Effector memory CD4-positive, alpha-beta T cell (primary cell): ENCODE data around the gene IVL.

Experiments
- DNase-seq, 3 donors: peaks; one replicate each; pipeline ENCODE4 v3.0.0-alpha.2; 2020
- H3K27ac ChIP-seq: 2 replicates; pipeline ENCODE4 v1.7.0; 2013; ENCODE audit warnings: mild to moderate bottlenecking, low read length, moderate library complexity; ENCODE audit not compliant: insufficient read depth, poor library complexity, severe bottlenecking
- H3K27me3 ChIP-seq: replicated peaks from 2 replicates; pipeline ENCODE4 v1.7.0; 2013; ENCODE audit warnings: mild to moderate bottlenecking, low read length; ENCODE audit not compliant: insufficient read depth, control insufficient read depth, poor library complexity, severe bottlenecking
- H3K36me3 ChIP-seq: 2 replicates; pipeline ENCODE4 v1.7.0; 2013; ENCODE audit warnings: mild to moderate bottlenecking, low read length, moderate library complexity; ENCODE audit not compliant: control insufficient read depth, insufficient read depth
- H3K4me1 ChIP-seq: 2 replicates; pipeline ENCODE4 v1.7.0; 2013; ENCODE audit warnings: low read length, mild to moderate bottlenecking; ENCODE audit not compliant: control insufficient read depth, insufficient read depth, poor library complexity, severe bottlenecking
- H3K4me3 ChIP-seq: 2 replicates; pipeline ENCODE4 v1.7.0; 2013; ENCODE audit warnings: low read length, low read depth, mild to moderate bottlenecking; ENCODE audit not compliant: insufficient read depth, poor library complexity, severe bottlenecking
- H3K9me3 ChIP-seq: 2 replicates; pipeline ENCODE4 v1.7.0; 2013; ENCODE audit warnings: mild to moderate bottlenecking, low read length, moderate library complexity; ENCODE audit not compliant: control insufficient read depth

The IVL gene

GRCh38 chr1:152912900-152913299, 4.6 kb downstream of the IVL start:
- H3K4me3 ChIP-seq = no peak overlapping the region
- no peaks in the 10 kb centered on the region for H3K36me3 ChIP-seq
- DNase-seq = no peak
- no peak overlapping the region for H3K27ac ChIP-seq
- no peaks in the 10 kb centered on the region for H3K4me1 ChIP-seq
- H3K9me3 ChIP-seq = no peaks in the 10 kb centered on the region
- H3K27me3 ChIP-seq = no peaks in the 10 kb centered on the region

GRCh38 chr1:152917794-152918193, 9.4 kb downstream of the IVL start:
- Histone ChIP-seq H3K27ac (no peak overlapping the region), H3K9me3 (no peaks in the 10 kb centered on the region), H3K4me3 (no peak overlapping the region), H3K36me3 (no peaks in the 10 kb centered on the region), H3K4me1 (no peaks in the 10 kb centered on the region), H3K27me3 (no peaks in the 10 kb centered on the region)
- DNase-seq = no peak

- H3K36me3 ChIP-seq = no peaks in the 10 kb centered on the region
- no peaks in the 10 kb centered on the region for H3K9me3 ChIP-seq
- no peaks in the 10 kb centered on the region for H3K27me3 ChIP-seq
- DNase-seq = no peak
- H3K4me3 ChIP-seq = no peak overlapping the region
- no peak overlapping the region for H3K27ac ChIP-seq
- H3K4me1 ChIP-seq = no peaks in the 10 kb centered on the region
These were observed 10.7 kb downstream of the IVL start for GRCh38 chr1:152919071-152919470.

- DNase-seq = no peak
- no peaks in the 10 kb centered on the region for H3K4me1 ChIP-seq
- H3K4me3 ChIP-seq = no peak overlapping the region
- no peaks in the 10 kb centered on the region for H3K27me3 ChIP-seq
- H3K9me3 ChIP-seq = no peaks in the 10 kb centered on the region
- H3K27ac ChIP-seq = no peak overlapping the region
- no peaks in the 10 kb centered on the region for H3K36me3 ChIP-seq
These were observed 15.8 kb downstream of the IVL start for GRCh38 chr1:152924191-152924590.

GRCh38 chr1:152926091-152926490, 17.7 kb downstream of the IVL start:
- Histone ChIP-seq H3K27ac (no peak overlapping the region), H3K4me1 (no peaks in the 10 kb centered on the region), H3K36me3 (no peaks in the 10 kb centered on the region), H3K4me3 (no peak overlapping the region), H3K27me3 (no peaks in the 10 kb centered on the region), H3K9me3 (no peaks in the 10 kb centered on the region)
- DNase-seq = no peak

- H3K4me1 ChIP-seq = no peaks in the 10 kb centered on the region
- H3K4me3 ChIP-seq = no peak overlapping the region
- no peaks in the 10 kb centered on the region for H3K27me3 ChIP-seq
- no peaks in the 10 kb centered on the region for H3K36me3 ChIP-seq
- no peak overlapping the region for H3K27ac ChIP-seq
- DNase-seq = no peak
- no peaks in the 10 kb centered on the region for H3K9me3 ChIP-seq
These were observed 20.3 kb downstream of the IVL start for GRCh38 chr1:152928671-152929070.

GRCh38 chr1:152932170-152932811, 23.9 kb downstream of the IVL start:
- Histone ChIP-seq H3K27ac (no peak overlapping the region), H3K36me3 (no peaks in the 10 kb centered on the region), H3K4me1 (no peaks in the 10 kb centered on the region), H3K27me3 (no peaks in the 10 kb centered on the region), H3K4me3 (no peak overlapping the region), H3K9me3 (no peaks in the 10 kb centered on the region)
- DNase-seq = no peak

GRCh38 chr1:152933196-152933595, 24.9 kb downstream of the IVL start:
- DNase-seq = no peak
- no peaks in the 10 kb centered on the region for H3K4me1 ChIP-seq
- H3K27ac ChIP-seq = no peak overlapping the region
- H3K4me3 ChIP-seq = no peak overlapping the region
- no peaks in the 10 kb centered on the region for H3K9me3 ChIP-seq
- H3K27me3 ChIP-seq = no peaks in the 10 kb centered on the region
- no peaks in the 10 kb centered on the region for H3K36me3 ChIP-seq

- H3K27ac ChIP-seq = no peak overlapping the region
- no peaks in the 10 kb centered on the region for H3K4me1 ChIP-seq
- DNase-seq = no peak
- H3K36me3 ChIP-seq = no peaks in the 10 kb centered on the region
- no peaks in the 10 kb centered on the region for H3K27me3 ChIP-seq
- H3K4me3 ChIP-seq = no peak overlapping the region
- no peaks in the 10 kb centered on the region for H3K9me3 ChIP-seq
These were observed 32.3 kb downstream of the IVL start for GRCh38 chr1:152940614-152941013.

- no peak for DNase-seq
- H3K27ac ChIP-seq = no peak overlapping the region
- H3K4me3 ChIP-seq = no peak overlapping the region
- H3K9me3 ChIP-seq = no peaks in the 10 kb centered on the region
- no peaks in the 10 kb centered on the region for H3K4me1 ChIP-seq
- no peaks in the 10 kb centered on the region for H3K36me3 ChIP-seq
- no peaks in the 10 kb centered on the region for H3K27me3 ChIP-seq
These were observed 32.8 kb downstream of the IVL start for GRCh38 chr1:152941037-152941711.
